Motor neuron (in vitro differentiated cells): ENCODE measurements around the gene TLL1. TPM values are rescaled to one million over a fixed set of nuclear protein-coding genes. Genes with fewer than 3 reads are reported as not detected.

ENCODE experiments used
- ATAC-seq, 8 experiments: fragments of 200-7000 bp; cut with Tn5 transposase; replicated peaks in 6 of 8; 2 replicates each; pipeline ENCODE4 v1.8.0; 2021; ENCODE audit warnings: mild to moderate bottlenecking in 8 of 8, moderate library complexity in 8 of 8
- H3K27ac ChIP-seq, 2 donors: fragments of 250-450 bp; sonication (Bioruptor Pico); 2 replicates each; pipeline ENCODE4 v1.9.0; 2021; ENCODE audit warnings: antibody characterized with exemption in 2 of 2, mild to moderate bottlenecking in 2 of 2, moderate library complexity in 1 of 2
- H3K4me1 ChIP-seq, 2 donors: fragments of 250-450 bp; sonication (Bioruptor Pico); replicated peaks in 1 of 2; 2 replicates each; pipeline ENCODE4 v1.6.1; 2021; ENCODE audit warnings: antibody characterized with exemption in 2 of 2, mild to moderate bottlenecking in 2 of 2, moderate library complexity in 1 of 2
- H3K4me3 ChIP-seq, 5 donors: fragments of 250-450 bp; sonication (Bioruptor Pico); 2 replicates each; pipeline ENCODE4 v1.9.0; 2021; ENCODE audit warnings: antibody characterized with exemption in 5 of 5, mild to moderate bottlenecking in 5 of 5, moderate library complexity in 4 of 5
- WGBS, 10 experiments: fragments of 450-650 bp; shearing (Covaris generic); methylation state at CpG; one replicate each; pipeline ENCODE4 v1.0.0; 2022; 5-methylcytosine and 5-hydroxymethylcytosine counted together
- in situ Hi-C, 9 experiments: fragments of 400-800 bp; cut with MboI; loops; one replicate each; pipeline ENCODE4 v1.15.0; 2021; ENCODE audit warnings: low sequenced_read_pairs in 9 of 9, low pct_unique_long_range_greater_than_20kb in 2 of 9; ENCODE audit not compliant: unreplicated experiment in 9 of 9
- total RNA-seq, 8 experiments: library from RNA; unstranded; fragments of 300-600 nt; gene quantifications; 2 replicates each; pipeline versions ENCODE4 v1.2.3 to v1.2.4, GENCODE V29; 2022

Gene TLL1
- total RNA-seq, 8 experiments from 2014 or later = 0.05 to 0.36 (median 0.13) TPM; not detected in 2

DNA sequence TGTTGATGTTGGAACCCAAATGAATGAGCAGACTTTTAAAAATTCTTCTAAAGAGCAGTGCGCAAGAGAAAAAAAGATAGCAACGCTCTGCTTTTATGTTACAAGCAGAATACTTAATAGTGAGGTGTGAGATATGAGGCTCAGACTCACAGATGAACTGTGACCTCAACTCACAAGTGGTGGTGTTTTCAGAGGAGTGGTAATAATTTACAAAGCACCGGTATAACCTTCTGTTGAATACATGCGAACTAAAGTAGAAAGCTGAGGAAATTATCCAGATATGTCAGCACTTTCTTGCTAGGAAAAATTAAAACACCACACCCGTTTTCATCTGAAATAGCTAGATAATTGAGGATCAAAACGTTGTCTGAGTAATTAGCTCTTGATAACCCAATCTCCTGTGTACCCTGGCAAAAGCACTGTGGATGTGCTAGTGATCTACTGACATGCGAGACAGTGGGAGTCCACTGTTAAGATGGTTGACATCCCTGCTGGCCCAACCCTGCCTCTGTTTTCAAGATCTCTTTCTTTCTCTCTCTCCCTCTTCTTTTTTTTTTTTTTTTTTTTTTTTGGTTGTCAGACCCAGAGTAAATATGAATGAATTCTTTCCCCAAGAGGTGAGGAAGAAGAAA lies 6.9 kb upstream of the TLL1 start:
- 0 to 85% (median 73%) methylated on average over 1 to 7 of the region's 7 CpGs for WGBS, 10 experiments
- in situ Hi-C loops = no loop called here

DNA sequence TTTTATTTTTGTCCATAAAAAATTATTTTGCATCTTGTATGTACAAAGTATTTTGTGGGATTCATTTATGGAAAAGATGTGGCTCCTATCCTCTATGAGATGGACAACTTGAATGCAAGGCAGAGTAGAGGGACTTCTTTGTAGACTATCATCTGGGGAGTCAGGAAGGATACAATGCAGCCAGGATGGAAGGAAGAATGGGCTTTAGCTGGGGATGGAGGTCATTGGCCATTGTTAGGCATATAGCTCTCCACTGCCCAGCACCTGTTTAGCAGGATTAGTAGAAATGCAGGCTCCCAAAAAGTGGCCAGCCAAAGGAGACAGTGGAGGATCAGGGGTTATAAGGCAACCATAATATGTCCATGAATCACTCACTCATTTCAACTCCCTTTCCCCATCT lies 5.1 kb upstream of the TLL1 start:
- Histone ChIP-seq H3K4me3 (no peak overlapping the region), H3K4me1 (peaks cover 0 to 8% of the 10 kb centered on the region in 2 donors), H3K27ac (no peak overlapping the region)
- in situ Hi-C loops = no loop called here
- no peak for ATAC-seq

More for the DNA sequence above, 6.9 kb upstream of the TLL1 start:
- peak in 1 of 8 experiments; percentile 25 for ATAC-seq
- no peak overlapping the region for H3K27ac ChIP-seq
- H3K4me1 ChIP-seq = peaks cover 0 to 8% of the 10 kb centered on the region in 2 donors
- no peak overlapping the region for H3K4me3 ChIP-seq

DNA sequence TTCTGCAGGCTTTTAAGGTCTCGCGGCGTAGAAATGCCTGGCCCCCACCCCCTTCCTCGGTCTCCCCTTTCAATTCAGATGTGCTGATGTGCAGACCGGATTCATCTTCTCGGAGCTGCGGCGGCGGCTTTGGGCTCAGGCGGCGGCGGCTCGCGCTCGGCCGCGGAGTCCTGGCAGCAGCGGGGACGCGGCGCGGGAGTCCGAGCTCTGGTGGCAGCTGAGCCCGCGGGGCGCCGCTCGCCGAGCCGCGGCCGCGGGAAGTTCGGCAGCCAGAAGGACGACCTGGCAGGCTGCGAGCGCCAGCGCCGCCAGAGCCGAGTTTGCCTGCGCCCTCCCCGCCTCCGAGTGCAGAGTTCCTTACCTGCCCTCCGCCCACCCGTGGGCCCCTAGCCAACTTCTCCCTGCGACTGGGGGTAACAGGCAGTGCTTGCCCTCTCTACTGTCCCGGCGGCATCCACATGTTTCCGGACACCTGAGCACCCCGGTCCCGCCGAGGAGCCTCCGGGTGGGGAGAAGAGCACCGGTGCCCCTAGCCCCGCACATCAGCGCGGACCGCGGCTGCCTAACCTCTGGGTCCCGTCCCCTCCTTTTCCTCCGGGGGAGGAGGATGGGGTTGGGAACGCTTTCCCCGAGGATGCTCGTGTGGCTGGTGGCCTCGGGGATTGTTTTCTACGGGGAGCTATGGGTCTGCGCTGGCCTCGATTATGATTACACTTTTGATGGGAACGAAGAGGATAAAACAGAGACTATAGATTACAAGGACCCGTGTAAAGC lies 448 bp downstream of the TLL1 start:
- WGBS, 10 experiments = 0% methylated on average over 1 to 16 of the region's 70 CpGs; no CpG with 5 or more reads in 4 of the 10 experiments
- ATAC-seq = peak; percentile 19 to 83 (median 77)
- in situ Hi-C loops = no loop called here

DNA sequence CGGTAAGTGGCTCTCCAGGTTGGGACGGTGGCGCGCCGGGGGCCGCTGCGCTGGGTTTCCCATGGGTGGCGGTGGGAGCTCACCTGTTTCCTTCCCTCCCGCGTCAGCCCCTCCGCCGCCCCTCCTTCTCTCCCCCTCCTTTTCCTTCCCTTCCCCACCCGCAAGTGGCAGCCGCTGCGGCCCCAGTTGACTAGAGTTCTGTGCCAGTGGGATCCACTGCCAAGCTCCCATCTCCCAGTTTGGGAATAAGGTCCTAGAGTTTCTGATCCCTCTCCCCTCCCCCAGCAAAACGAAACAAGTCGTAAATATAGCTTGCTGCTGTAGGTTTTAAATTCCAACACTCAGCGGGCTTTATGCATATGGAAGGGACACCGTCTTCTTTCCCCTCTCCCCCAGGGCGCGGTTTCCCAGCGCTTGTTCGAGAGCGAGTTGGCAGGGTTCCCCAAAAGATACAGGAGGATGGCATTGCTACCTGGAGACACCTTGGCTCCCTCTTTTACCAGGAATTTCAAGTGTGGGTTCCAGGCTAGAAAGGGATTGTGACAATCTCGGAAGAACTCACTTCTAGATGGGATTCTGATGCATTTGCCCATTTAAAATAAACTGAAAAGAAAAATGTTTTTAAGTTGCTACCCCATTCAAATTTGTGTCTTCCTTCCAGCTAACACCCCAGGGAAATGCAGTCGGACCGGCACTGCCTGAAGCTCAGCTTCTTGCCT lies 1.2 kb downstream of the TLL1 start:
- ATAC-seq = peak in 2 of 8 experiments; percentile 7 to 15
- H3K4me3 ChIP-seq = peak overlapping the region; percentile 38 to 51 (median 47)
- in situ Hi-C loops = no loop called here
- WGBS, 10 experiments = 0 to 11% (median 1%) methylated on average over 2 to 12 of the region's 27 CpGs; no CpG with 5 or more reads in 4 of the 10 experiments
- H3K4me1 ChIP-seq = peaks cover 0 to 3% of the 10 kb centered on the region in 2 donors
- no peak overlapping the region for H3K27ac ChIP-seq

More for the DNA sequence above, 448 bp downstream of the TLL1 start:
- Histone ChIP-seq H3K27ac (no peak overlapping the region), H3K4me1 (peaks cover 0 to 3% of the 10 kb centered on the region in 2 donors), H3K4me3 (peak overlapping the region; percentile 38 to 51 (median 47))

DNA sequence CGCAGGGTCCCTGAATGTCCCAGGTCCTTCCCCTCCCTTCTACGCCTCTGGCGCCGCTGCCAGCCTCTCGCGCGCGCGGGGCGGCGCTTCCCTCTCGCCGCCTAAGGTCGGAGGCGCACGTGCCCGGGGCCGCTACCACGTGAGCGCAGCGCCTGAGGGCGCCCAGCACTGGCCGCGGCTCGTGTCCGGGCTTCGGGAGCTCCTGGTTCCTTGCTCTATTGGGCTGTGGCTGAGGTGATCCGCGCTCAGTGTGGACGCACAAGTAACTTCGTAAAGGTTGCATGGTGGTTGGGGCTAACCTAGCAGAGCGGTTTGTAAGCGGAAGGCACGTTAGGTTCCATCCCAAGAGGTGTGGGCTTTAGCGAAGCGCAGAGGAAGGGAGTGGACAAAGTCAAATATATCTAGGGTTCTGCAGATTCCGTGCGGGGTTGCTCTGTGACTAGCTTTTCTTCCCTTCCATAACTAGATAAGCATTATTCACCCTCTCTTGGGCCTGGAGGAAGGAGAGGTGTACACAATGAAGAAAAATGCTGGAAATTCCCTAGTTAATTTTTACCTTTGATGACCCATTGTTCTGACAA lies 1.8 kb downstream of the TLL1 start:
- in situ Hi-C loops = no loop called here
- WGBS, 10 experiments = 0 to 50% (median 14%) methylated on average over 1 to 17 of the region's 38 CpGs; no CpG with 5 or more reads in 4 of the 10 experiments

DNA sequence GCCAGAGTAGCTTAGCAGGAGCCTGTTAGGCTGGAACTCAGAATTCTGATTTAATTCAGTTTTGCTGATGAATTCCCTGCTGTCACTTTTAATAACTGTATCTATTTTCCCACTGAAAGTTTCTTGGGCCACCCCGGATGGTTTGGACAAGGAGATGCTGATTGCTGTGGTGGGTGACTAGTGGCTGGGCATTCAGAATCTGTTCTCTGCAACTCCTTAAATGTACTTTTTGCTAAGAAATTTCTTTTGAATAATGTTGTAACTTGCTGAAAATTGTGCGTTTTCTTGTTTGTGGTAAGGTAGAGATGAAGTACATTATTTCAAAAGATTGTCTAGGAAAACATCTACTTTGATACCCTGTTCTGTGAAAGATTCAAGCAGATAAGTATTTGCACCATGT lies 2.4 kb downstream of the TLL1 start:
- in situ Hi-C loops = no loop called here
- Histone ChIP-seq H3K4me1 (peaks cover 0 to 3% of the 10 kb centered on the region in 2 donors), H3K4me3 (no peak overlapping the region), H3K27ac (no peak overlapping the region)
- 43 to 100% (median 85%) methylated on average over 1 to 2 of the region's 2 CpGs; no CpG with 5 or more reads in 2 of the 10 experiments for WGBS, 10 experiments
- no peak for ATAC-seq

More for the DNA sequence above, 1.8 kb downstream of the TLL1 start:
- peak in 5 of 8 experiments; percentile 46 to 74 (median 65) for ATAC-seq
- Histone ChIP-seq H3K27ac (no peak overlapping the region), H3K4me3 (peak overlapping the region; percentile 38 to 51 (median 47)), H3K4me1 (peaks cover 0 to 3% of the 10 kb centered on the region in 2 donors)

DNA sequence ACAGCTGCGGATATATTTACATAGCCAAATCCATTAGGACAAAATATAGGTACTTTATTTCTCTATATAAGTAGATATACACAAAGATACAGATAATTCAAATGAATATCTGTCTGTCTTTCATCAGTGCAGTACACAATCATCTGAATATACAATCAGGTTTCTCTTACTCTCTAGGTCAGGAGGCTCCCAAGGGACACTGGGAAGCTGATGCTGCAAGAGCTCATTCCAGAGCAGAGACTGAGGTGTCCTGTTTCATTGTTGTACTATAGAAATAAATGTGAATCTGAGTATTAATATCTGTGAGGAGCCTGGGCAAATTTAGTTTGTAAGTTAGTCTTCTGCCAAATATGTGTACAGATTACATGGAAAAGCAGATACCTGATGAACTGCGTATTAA lies 4.2 kb downstream of the TLL1 start:
- no peak overlapping the region for H3K4me3 ChIP-seq
- peaks cover 0 to 3% of the 10 kb centered on the region in 2 donors for H3K4me1 ChIP-seq
- 17 to 100% (median 90%) methylated on average over 1 to 2 of the region's 2 CpGs for WGBS, 10 experiments
- in situ Hi-C loops = no loop called here
- no peak for ATAC-seq
- H3K27ac ChIP-seq = no peak overlapping the region

DNA sequence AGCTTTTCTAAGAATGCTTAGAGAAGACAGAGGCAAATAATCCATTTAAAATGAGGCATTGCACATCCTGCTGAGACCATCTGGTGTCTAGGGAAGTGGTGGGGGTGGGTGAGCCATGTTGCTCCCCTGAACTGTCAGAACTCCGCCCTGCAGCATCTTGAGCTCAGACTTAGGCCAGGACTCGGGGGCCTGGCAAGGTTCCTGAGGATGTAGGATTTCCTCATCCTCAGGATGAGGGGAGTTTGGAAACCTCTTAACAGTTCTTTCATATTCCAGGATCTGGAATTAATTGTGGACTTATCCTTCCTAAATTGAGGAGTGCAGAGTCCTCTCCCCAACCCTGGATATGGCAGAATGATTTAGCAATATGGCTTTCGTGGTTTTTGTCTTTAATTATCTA lies 6.6 kb downstream of the TLL1 start:
- Histone ChIP-seq H3K4me3 (no peak overlapping the region), H3K4me1 (no peaks in the 10 kb centered on the region), H3K27ac (no peak overlapping the region)
- WGBS, 10 experiments = 0 to 75% (median 50%) methylated on average over 1 to 3 of the region's 3 CpGs; no CpG with 5 or more reads in 4 of the 10 experiments
- in situ Hi-C loops = no loop called here
- no peak for ATAC-seq

DNA sequence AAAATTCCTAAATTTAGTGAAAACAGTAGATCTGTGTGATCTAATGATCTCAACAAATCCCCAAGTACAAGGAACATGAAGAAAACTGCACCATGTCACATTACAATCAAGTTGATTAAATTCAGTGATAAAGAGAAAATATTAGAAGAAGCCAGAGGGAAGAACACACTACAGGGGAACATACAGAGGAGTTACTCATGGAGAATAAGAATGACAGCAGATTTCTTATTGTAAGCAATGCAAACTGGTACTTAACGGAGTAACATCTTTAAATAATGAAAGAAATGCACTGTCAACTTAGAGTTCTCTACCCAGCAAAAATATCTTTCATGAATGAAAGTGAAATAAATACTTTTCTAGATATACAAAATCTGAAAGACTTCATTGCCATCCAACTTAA lies 21.1 kb downstream of the TLL1 start:
- no peak for ATAC-seq
- H3K4me3 ChIP-seq = no peak overlapping the region
- H3K27ac ChIP-seq = no peak overlapping the region
- no peaks in the 10 kb centered on the region for H3K4me1 ChIP-seq
- WGBS, 10 experiments = 0 to 100% (median 67%) methylated on average over 1 of the region's 1 CpG; no CpG with 5 or more reads in 3 of the 10 experiments
- in situ Hi-C loops = no loop called here

DNA sequence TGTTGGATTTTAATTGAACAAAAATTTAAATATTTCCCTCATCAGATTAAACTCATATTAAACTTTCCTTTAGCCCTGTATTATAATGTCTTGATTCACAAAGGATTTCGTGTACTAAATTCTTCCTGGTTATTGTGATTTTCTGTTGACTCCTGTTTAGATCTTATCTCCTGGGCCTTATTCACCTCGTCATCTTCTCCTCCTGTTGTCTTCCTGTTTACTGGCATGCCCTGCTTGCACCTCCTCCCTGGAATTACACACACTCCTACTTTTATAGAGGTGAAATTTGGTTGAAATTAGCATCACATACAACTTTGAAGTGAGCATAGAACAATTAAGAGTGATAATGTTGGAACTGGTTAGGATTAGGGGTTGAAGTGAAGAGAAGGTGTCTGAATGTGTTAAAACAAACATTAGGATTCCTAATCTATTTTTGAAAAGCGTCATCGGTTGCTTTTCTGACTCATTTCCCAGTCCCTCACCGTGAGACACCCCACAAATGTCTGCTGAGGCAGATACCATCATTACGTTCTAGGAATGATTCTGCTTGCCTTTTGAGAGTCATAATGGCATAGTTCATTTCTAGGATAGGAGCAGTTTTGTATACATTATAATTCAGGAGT lies 32.5 kb downstream of the TLL1 start:
- 8 to 93% (median 73%) methylated on average over 3 to 6 of the region's 6 CpGs for WGBS, 10 experiments
- no peak for ATAC-seq
- Histone ChIP-seq H3K4me1 (no peaks in the 10 kb centered on the region), H3K4me3 (no peak overlapping the region), H3K27ac (no peak overlapping the region)
- in situ Hi-C loops = no loop called here

DNA sequence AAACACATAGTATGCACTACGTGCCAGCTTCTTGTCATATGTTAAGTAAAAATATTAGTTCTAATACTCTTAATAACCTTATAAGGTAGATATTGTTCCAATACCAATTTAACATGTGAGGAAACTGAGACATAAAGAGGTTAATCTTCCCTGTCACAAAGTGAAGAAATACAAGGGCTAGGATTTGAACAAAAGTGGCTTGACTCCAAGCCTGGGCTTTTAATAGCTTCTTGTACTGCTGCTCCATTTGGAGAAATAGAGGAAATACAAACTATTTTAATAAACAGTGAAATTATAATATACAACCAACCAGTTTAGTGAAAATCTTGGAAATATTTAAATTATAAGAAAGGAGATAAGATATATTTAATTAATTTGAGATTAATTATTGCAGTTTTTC lies 33.2 kb downstream of the TLL1 start:
- no peak overlapping the region for H3K4me3 ChIP-seq
- no peaks in the 10 kb centered on the region for H3K4me1 ChIP-seq
- ATAC-seq = no peak
- 17 to 100% (median 75%) methylated on average over 1 of the region's 1 CpG; no CpG with 5 or more reads in 3 of the 10 experiments for WGBS, 10 experiments
- H3K27ac ChIP-seq = no peak overlapping the region
- in situ Hi-C loops = no loop called here

DNA sequence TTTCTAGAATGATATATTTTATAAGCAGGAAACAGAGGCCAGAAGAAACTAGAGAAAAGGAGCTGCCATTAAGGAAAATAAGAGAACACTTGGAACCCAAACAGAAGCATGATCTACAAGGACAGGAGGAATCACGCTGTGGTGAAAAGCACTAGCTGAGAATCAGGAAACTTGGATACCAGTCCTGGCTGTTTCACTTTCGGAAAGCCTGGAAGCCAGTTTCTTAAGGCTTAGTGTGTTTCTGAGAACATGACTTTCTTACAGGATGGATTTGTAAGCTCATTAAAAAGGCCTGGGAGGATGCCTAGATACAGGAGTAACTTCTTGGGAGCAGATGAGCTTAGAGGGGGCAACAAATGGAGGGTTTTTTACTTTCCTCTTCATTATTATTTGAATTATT lies 36.9 kb downstream of the TLL1 start:
- WGBS, 10 experiments = 0 to 100% (median 90%) methylated on average over 1 to 2 of the region's 2 CpGs
- no peak overlapping the region for H3K27ac ChIP-seq
- no peaks in the 10 kb centered on the region for H3K4me1 ChIP-seq
- ATAC-seq = no peak
- H3K4me3 ChIP-seq = no peak overlapping the region
- in situ Hi-C loops = no loop called here
